HepG2 (cell line): Measurements from ENCODE around the gene ZBTB43. TPM values are rescaled to one million over a fixed set of nuclear protein-coding genes. Genes with fewer than 3 reads are reported as not detected.

Source experiments
- ATF7-NPFF ChIP-seq: sonication (generic); formaldehyde crosslinking; IDR thresholded peaks from 2 replicates; pipeline ENCODE4 v1.8.1; 2023; ENCODE audit warnings: mild to moderate bottlenecking, low read depth, missing genetic modification reagents, moderate library complexity
- DMTF1 ChIP-seq: sonication (generic); formaldehyde crosslinking; IDR thresholded peaks from 2 replicates; pipeline ENCODE4 v1.4.0; 2020; ENCODE audit warnings: mild to moderate bottlenecking, missing genetic modification reagents
- PAX8 ChIP-seq: sonication (generic); formaldehyde crosslinking; IDR thresholded peaks from 2 replicates; pipeline ENCODE4 v1.8.0; 2022; ENCODE audit warnings: mild to moderate bottlenecking, missing genetic modification reagents, borderline replicate concordance
- PHB2 ChIP-seq: fragments of 450-650 bp; IDR thresholded peaks from 2 replicates; pipeline ENCODE4 v1.6.1; 2018; ENCODE audit not compliant: partially characterized antibody
- SAP130 ChIP-seq: IDR thresholded peaks from 2 replicates; pipeline ENCODE4 v1.6.1; 2016; ENCODE audit warnings: low read depth
- ZFX ChIP-seq: sonication (generic); formaldehyde crosslinking; IDR thresholded peaks from 2 replicates; pipeline ENCODE4 v1.4.0; 2020; ENCODE audit warnings: mild to moderate bottlenecking, low read depth, missing genetic modification reagents, moderate library complexity
- ZNF446 ChIP-seq: sonication (generic); formaldehyde crosslinking; IDR thresholded peaks from 2 replicates; pipeline ENCODE4 v1.5.0; 2020; ENCODE audit warnings: mild to moderate bottlenecking, missing genetic modification reagents
- ZNF546 ChIP-seq: sonication (generic); formaldehyde crosslinking; conservative IDR thresholded peaks from 2 replicates; pipeline ENCODE4 v1.8.1; 2023; ENCODE audit warnings: mild to moderate bottlenecking, missing genetic modification reagents
- ZNF619 ChIP-seq: sonication (generic); formaldehyde crosslinking; IDR thresholded peaks from 2 replicates; pipeline ENCODE4 v1.4.0; 2020; ENCODE audit warnings: mild to moderate bottlenecking, missing genetic modification reagents
- polyA plus RNA-seq, 8 experiments: library from polyadenylated mRNA; depleted of rRNA in 3 of 8; stranded (reverse) in 7 of 8; unstranded in 1 of 8; fragments of >200 nt; fragmentation: Illumina TruSeq in 4 of 8; extraction: Trizol in 4 of 8; gene quantifications; 2 replicates each; pipeline versions ENCODE4 v1.2.1 to v1.2.3, GENCODE V29; 2011 to 2016; ENCODE audit warnings: low read depth in 4 of 8, missing spikeins in 1 of 8, mixed read lengths in 1 of 8; ENCODE audit not compliant: insufficient read depth in 1 of 8
- total RNA-seq, 5 experiments: library from RNA; depleted of rRNA; stranded (reverse); fragments of >200 nt; fragmentation: Illumina TruSeq; extraction: Trizol; gene quantifications; 2 replicates each; pipeline ENCODE4 v1.2.3, GENCODE V29; 2016; ENCODE audit warnings: low read depth in 1 of 5
- TF ChIP-seq, protein P1 (sequence below): sonication (generic); formaldehyde crosslinking; IDR thresholded peaks from 2 replicates; pipeline ENCODE4 v1.4.0; 2020; ENCODE audit warnings: mild to moderate bottlenecking, missing genetic modification reagents
- TF ChIP-seq, protein P2 (sequence below): IDR thresholded peaks from 2 replicates; pipeline ENCODE4 v1.6.1; 2016; ENCODE audit warnings: missing compliant biosample characterization, missing genetic modification reagents, borderline replicate concordance
- TF ChIP-seq, protein P3 (sequence below): sonication (generic); formaldehyde crosslinking; IDR thresholded peaks from 2 replicates; pipeline ENCODE4 v1.4.0; 2020; ENCODE audit warnings: missing genetic modification reagents
- TF ChIP-seq, protein P4 (sequence below): IDR thresholded peaks from 2 replicates; pipeline ENCODE4 v1.6.1; 2016; ENCODE audit warnings: mild to moderate bottlenecking, missing biosample characterization, missing genetic modification reagents
- TF ChIP-seq, protein P5 (sequence below): sonication (generic); formaldehyde crosslinking; IDR thresholded peaks from 2 replicates; pipeline ENCODE4 v1.9.0; 2021; ENCODE audit warnings: missing genetic modification reagents, borderline replicate concordance

The ZBTB43 gene
- total and polyA plus RNA-seq, 2 of the 13 experiments (the other 11 are each of a cell fraction or from before 2014, with no cell fraction given): 7.1 to 31.4 TPM

DNA sequence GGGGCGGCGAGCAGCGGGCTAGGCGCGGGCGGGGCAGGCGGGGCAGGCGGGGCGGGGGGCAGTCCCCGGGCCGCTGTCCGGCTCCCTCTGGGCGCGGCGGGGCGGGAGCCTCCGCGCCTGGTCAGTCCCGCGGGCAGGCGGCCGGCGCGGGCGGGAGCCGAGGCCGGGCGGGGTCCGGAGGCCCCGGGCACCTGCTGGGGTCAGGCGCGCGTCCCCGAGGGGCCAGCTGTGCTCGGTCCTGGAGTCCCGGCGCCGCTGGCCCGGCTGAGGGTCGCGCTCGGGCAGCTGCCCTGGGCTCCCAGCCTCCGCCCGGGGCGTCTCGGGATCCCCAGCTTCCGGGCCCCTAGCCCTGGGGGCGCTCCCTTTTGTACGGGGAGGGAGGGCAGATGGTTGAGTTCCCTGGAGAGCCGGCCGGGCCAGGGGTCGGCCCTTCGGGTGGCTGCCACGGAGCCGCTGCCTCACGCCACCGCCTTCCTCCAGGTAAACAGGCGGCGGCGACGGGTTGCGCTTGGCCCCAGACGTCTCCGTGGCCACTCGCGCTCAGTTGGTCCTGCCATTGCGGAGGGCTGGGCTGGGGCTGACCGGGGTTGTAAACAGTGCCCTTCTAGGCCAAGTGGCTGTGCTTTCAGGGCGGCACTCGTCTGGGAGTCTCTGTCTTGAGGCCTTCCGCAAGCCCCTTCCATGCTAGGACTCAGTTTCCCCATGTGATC lies 56.1 kb downstream of the ZBTB43 start (continued):
- TF ChIP-seq, protein P1, sequence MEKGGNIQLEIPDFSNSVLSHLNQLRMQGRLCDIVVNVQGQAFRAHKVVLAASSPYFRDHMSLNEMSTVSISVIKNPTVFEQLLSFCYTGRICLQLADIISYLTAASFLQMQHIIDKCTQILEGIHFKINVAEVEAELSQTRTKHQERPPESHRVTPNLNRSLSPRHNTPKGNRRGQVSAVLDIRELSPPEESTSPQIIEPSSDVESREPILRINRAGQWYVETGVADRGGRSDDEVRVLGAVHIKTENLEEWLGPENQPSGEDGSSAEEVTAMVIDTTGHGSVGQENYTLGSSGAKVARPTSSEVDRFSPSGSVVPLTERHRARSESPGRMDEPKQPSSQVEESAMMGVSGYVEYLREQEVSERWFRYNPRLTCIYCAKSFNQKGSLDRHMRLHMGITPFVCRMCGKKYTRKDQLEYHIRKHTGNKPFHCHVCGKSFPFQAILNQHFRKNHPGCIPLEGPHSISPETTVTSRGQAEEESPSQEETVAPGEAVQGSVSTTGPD (CRISPR knock-in tag): no peak
- TF ChIP-seq, protein P2, sequence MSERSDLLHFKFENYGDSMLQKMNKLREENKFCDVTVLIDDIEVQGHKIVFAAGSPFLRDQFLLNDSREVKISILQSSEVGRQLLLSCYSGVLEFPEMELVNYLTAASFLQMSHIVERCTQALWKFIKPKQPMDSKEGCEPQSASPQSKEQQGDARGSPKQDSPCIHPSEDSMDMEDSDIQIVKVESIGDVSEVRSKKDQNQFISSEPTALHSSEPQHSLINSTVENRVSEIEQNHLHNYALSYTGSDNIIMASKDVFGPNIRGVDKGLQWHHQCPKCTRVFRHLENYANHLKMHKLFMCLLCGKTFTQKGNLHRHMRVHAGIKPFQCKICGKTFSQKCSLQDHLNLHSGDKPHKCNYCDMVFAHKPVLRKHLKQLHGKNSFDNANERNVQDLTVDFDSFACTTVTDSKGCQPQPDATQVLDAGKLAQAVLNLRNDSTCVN (CRISPR knock-in tag): no peak
- TF ChIP-seq ZFX (CRISPR knock-in tag): peak; percentile 55
- TF ChIP-seq ZNF619 (CRISPR knock-in tag): no peak
- TF ChIP-seq ZNF546 (CRISPR knock-in tag): 0 out of 2 replicates have a peak, but pooled peaks have one; percentile 17
- no peak for TF ChIP-seq PAX8 (CRISPR knock-in tag)
- TF ChIP-seq, protein P3, sequence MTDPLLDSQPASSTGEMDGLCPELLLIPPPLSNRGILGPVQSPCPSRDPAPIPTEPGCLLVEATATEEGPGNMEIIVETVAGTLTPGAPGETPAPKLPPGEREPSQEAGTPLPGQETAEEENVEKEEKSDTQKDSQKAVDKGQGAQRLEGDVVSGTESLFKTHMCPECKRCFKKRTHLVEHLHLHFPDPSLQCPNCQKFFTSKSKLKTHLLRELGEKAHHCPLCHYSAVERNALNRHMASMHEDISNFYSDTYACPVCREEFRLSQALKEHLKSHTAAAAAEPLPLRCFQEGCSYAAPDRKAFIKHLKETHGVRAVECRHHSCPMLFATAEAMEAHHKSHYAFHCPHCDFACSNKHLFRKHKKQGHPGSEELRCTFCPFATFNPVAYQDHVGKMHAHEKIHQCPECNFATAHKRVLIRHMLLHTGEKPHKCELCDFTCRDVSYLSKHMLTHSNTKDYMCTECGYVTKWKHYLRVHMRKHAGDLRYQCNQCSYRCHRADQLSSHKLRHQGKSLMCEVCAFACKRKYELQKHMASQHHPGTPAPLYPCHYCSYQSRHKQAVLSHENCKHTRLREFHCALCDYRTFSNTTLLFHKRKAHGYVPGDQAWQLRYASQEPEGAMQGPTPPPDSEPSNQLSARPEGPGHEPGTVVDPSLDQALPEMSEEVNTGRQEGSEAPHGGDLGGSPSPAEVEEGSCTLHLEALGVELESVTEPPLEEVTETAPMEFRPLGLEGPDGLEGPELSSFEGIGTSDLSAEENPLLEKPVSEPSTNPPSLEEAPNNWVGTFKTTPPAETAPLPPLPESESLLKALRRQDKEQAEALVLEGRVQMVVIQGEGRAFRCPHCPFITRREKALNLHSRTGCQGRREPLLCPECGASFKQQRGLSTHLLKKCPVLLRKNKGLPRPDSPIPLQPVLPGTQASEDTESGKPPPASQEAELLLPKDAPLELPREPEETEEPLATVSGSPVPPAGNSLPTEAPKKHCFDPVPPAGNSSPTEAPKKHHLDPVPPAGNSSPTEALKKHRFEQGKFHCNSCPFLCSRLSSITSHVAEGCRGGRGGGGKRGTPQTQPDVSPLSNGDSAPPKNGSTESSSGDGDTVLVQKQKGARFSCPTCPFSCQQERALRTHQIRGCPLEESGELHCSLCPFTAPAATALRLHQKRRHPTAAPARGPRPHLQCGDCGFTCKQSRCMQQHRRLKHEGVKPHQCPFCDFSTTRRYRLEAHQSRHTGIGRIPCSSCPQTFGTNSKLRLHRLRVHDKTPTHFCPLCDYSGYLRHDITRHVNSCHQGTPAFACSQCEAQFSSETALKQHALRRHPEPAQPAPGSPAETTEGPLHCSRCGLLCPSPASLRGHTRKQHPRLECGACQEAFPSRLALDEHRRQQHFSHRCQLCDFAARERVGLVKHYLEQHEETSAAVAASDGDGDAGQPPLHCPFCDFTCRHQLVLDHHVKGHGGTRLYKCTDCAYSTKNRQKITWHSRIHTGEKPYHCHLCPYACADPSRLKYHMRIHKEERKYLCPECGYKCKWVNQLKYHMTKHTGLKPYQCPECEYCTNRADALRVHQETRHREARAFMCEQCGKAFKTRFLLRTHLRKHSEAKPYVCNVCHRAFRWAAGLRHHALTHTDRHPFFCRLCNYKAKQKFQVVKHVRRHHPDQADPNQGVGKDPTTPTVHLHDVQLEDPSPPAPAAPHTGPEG: peak; percentile 6; the same call in 1 of the 2 replicates
- TF ChIP-seq PHB2: no peak
- TF ChIP-seq ZNF446 (CRISPR knock-in tag): no peak
- TF ChIP-seq ATF7-NPFF (CRISPR knock-in tag): 0 out of 2 replicates have a peak, but pooled peaks have one; percentile 26
- TF ChIP-seq DMTF1 (CRISPR knock-in tag): no peak
- TF ChIP-seq, protein P4, sequence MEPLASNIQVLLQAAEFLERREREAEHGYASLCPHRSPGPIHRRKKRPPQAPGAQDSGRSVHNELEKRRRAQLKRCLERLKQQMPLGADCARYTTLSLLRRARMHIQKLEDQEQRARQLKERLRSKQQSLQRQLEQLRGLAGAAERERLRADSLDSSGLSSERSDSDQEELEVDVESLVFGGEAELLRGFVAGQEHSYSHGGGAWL (CRISPR knock-in tag): 0 out of 2 replicates have a peak, but pooled peaks have one; percentile 20
- peak; percentile 43; the same call in 1 of the 2 replicates for TF ChIP-seq SAP130 (CRISPR knock-in tag)
- TF ChIP-seq, protein P5, sequence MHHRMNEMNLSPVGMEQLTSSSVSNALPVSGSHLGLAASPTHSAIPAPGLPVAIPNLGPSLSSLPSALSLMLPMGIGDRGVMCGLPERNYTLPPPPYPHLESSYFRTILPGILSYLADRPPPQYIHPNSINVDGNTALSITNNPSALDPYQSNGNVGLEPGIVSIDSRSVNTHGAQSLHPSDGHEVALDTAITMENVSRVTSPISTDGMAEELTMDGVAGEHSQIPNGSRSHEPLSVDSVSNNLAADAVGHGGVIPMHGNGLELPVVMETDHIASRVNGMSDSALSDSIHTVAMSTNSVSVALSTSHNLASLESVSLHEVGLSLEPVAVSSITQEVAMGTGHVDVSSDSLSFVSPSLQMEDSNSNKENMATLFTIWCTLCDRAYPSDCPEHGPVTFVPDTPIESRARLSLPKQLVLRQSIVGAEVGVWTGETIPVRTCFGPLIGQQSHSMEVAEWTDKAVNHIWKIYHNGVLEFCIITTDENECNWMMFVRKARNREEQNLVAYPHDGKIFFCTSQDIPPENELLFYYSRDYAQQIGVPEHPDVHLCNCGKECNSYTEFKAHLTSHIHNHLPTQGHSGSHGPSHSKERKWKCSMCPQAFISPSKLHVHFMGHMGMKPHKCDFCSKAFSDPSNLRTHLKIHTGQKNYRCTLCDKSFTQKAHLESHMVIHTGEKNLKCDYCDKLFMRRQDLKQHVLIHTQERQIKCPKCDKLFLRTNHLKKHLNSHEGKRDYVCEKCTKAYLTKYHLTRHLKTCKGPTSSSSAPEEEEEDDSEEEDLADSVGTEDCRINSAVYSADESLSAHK (CRISPR knock-in tag): no peak
